ENCODE data around the gene CERKL.

CERKL gene

GRCh38 chr2:181520253-181520652 is 136.7 kb downstream of the CERKL start:
- Mint-ChIP-seq H3K27me3 (no peaks in the 10 kb centered on the region), H3K4me1 (peaks cover 28% of the 10 kb centered on the region), H3K36me3 (peaks cover 58% of the 10 kb centered on the region), H3K4me3 (no peak overlapping the region), H3K9me3 (no peaks in the 10 kb centered on the region), H3K27ac (no peak overlapping the region)
- CTCF ChIA-PET = no interaction called here
- no peak for DNase-seq

GRCh38 chr2:181517685-181518301 is 139.1 kb downstream of the CERKL start:
- peaks cover 28% of the 10 kb centered on the region for H3K4me1 Mint-ChIP-seq
- H3K36me3 Mint-ChIP-seq = peaks cover 70% of the 10 kb centered on the region
- peak; percentile 27 for DNase-seq
- H3K27ac Mint-ChIP-seq = peak overlapping the region; percentile 28
- no peaks in the 10 kb centered on the region for H3K27me3 Mint-ChIP-seq
- no peak overlapping the region for H3K4me3 Mint-ChIP-seq
- CTCF ChIA-PET = interaction anchor here (1.1 kb wide), 2 partner anchors 49 to 198 kb away, joined by 3 to 4 read pairs; no protein-coding TSS in a partner anchor
- H3K9me3 Mint-ChIP-seq = no peaks in the 10 kb centered on the region

DNA sequence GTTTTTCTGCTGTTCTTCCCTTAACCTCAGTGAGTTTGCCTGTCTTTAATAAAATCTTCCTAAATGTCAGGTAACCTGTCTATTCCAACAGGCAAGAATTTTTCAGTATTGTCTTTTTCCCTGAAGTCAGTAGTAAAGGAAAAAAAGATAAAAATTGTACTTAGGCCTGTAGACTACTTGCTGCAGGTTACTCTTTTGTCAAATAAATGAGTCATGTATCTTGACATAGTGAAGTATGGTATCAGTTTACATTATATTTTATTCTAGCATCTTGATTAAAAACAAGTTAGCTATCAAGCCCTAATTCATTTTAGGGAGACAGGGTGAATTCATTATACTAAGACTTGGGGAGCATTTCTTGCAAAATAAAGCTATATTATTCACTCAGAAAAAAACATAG is 139.9 kb downstream of the CERKL start:
- Mint-ChIP-seq H3K27me3 (no peaks in the 10 kb centered on the region), H3K27ac (peak overlapping the region; percentile 20), H3K4me3 (no peak overlapping the region), H3K4me1 (peaks cover 28% of the 10 kb centered on the region), H3K9me3 (no peaks in the 10 kb centered on the region), H3K36me3 (peaks cover 70% of the 10 kb centered on the region)
- DNase-seq = no peak
- CTCF ChIA-PET = interaction anchor here (1.1 kb wide), 1 partner anchor 198 kb away, joined by 4 read pairs; no protein-coding TSS in a partner anchor

DNA sequence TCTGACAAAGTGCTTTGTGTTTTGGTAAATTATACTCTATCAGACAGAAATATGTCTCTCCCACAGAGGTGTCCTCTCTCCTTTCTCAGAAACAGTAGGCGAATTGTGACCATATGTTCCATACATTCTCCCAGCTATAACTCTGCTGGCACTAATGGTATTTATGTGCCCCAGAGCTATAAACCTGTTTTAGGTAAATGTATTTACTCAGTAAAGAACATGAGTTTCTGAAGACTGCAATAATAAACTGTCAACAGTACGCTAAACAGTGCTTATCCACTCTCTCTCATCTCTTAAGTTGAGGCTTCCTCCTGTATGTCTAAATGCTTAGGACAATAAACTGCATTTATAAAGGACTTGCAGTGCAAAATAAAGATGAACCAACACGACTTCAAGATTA is 141.2 kb downstream of the CERKL start:
- Mint-ChIP-seq H3K36me3 (peaks cover 74% of the 10 kb centered on the region), H3K9me3 (no peaks in the 10 kb centered on the region), H3K27ac (peak overlapping the region; percentile 24), H3K4me1 (peaks cover 28% of the 10 kb centered on the region), H3K4me3 (no peak overlapping the region), H3K27me3 (no peaks in the 10 kb centered on the region)
- CTCF ChIA-PET = no interaction called here
- DNase-seq = no peak

- no peak overlapping the region for H3K27ac Mint-ChIP-seq
- no peak for DNase-seq
- H3K4me3 Mint-ChIP-seq = no peak overlapping the region
- CTCF ChIA-PET = no interaction called here
- no peaks in the 10 kb centered on the region for H3K9me3 Mint-ChIP-seq
- H3K27me3 Mint-ChIP-seq = no peaks in the 10 kb centered on the region
- peaks cover 33% of the 10 kb centered on the region for H3K36me3 Mint-ChIP-seq
- H3K4me1 Mint-ChIP-seq = no peaks in the 10 kb centered on the region
Observed at GRCh38 chr2:181500201-181500600, 156.7 kb downstream of the CERKL start.

- CTCF ChIA-PET = interaction anchor here (1.5 kb wide), 1 partner anchor 216 kb away, joined by 4 read pairs; no protein-coding TSS in a partner anchor
- no peak overlapping the region for H3K27ac Mint-ChIP-seq
Observed at GRCh38 chr2:181499231-181499630, 157.7 kb downstream of the CERKL start.

More at GRCh38 chr2:181499231-181499630, 157.7 kb downstream of the CERKL start:
- DNase-seq = no peak
- H3K36me3 Mint-ChIP-seq = peaks cover 33% of the 10 kb centered on the region
- no peaks in the 10 kb centered on the region for H3K9me3 Mint-ChIP-seq
- H3K27me3 Mint-ChIP-seq = no peaks in the 10 kb centered on the region
- no peak overlapping the region for H3K4me3 Mint-ChIP-seq
- H3K4me1 Mint-ChIP-seq = no peaks in the 10 kb centered on the region
